ENCODE results near the gene SRGAP1. TPM values are rescaled to one million over a fixed set of nuclear protein-coding genes. Genes with fewer than 3 reads are reported as not detected.

SRGAP1 gene
- total and polyA plus RNA-seq, 2 of the 8 experiments (the other 6 are each of a cell fraction or from before 2014, with no cell fraction given) = 3.2 to 7.3 TPM

GRCh38 chr12:63823040-63823439, 21.5 kb upstream of the SRGAP1 start:
- Histone ChIP-seq H2BK20ac (ENCODE audit: low read length) (no peak overlapping the region), H2AK5ac (ENCODE audit: low read depth, low read length) (no peak overlapping the region), H2BK5ac (ENCODE audit: low read depth, low read length) (no peak overlapping the region), H2BK120ac (replicated peaks; ENCODE audit: low read depth, low read length) (no peak overlapping the region), H3K18ac (ENCODE audit: extremely low read depth, low read length) (no peak overlapping the region), H3K27ac (ENCODE audit: low read depth, low read length) (no peak overlapping the region), H3K4me2 (ENCODE audit: insufficient read depth in 1 of 2, low read depth in 2 of 2, low read length in 2 of 2) (no peak overlapping the region), H3K14ac (ENCODE audit: insufficient read length) (no peak overlapping the region), H3K4ac (replicated peaks; ENCODE audit: insufficient read length, low read depth, low read length) (no peak overlapping the region), H3K9me3 (ENCODE audit: insufficient read depth in 2 of 2, low read depth in 1 of 2, low read length in 1 of 2) (no peaks in the 10 kb centered on the region), H3K4me3 (ENCODE audit: extremely low read depth in 1 of 4, insufficient read depth in 2 of 4, low read depth in 3 of 4, low read length in 4 of 4) (no peak overlapping the region), H3K79me1 (ENCODE audit: low read depth, low read length) (no peaks in the 10 kb centered on the region), H3K27me3 (replicated peaks in 1 of 4; ENCODE audit: control insufficient read depth in 3 of 4, extremely low read depth in 1 of 4, insufficient read depth in 3 of 4, low read length in 3 of 4) (no peaks in the 10 kb centered on the region), H4K8ac (ENCODE audit: extremely low read depth, insufficient read depth, low read length) (no peak overlapping the region), H3K36me3 (ENCODE audit: control insufficient read depth in 2 of 4, insufficient read depth in 4 of 4, low read length in 3 of 4) (no peaks in the 10 kb centered on the region), H4K5ac (ENCODE audit: insufficient read length, low read depth, low read length) (no peak overlapping the region), H2BK15ac (ENCODE audit: low read length) (no peak overlapping the region), H3K56ac (replicated peaks; ENCODE audit: insufficient read length, low read depth, low read length) (no peak overlapping the region), H3K79me2 (ENCODE audit: control insufficient read depth in 1 of 2, insufficient read depth in 2 of 2, low read length in 2 of 2) (no peaks in the 10 kb centered on the region), H3K23ac (ENCODE audit: insufficient read length) (no peak overlapping the region), H4K91ac (replicated peaks; ENCODE audit: insufficient read length, low read length) (no peak overlapping the region), H2AFZ (ENCODE audit: low read length) (no peak overlapping the region), H3K9ac (replicated peaks in 1 of 4; ENCODE audit: extremely low read depth in 1 of 4, low read depth in 3 of 4, low read length in 3 of 4) (no peak overlapping the region), H3K23me2 (ENCODE audit: low read depth, low read length) (no peaks in the 10 kb centered on the region; the same call in 1 of the 2 replicates), H2BK12ac (ENCODE audit: low read depth, low read length) (no peak overlapping the region), H3K4me1 (replicated peaks in 1 of 4; ENCODE audit: control insufficient read depth in 3 of 4, insufficient read depth in 4 of 4, low read length in 3 of 4) (no peaks in the 10 kb centered on the region), H4K20me1 (replicated peaks in 1 of 2; ENCODE audit: control insufficient read depth in 1 of 2, insufficient read depth in 2 of 2, low read length in 2 of 2) (no peaks in the 10 kb centered on the region)
- POLR2A ChIA-PET (ENCODE audit: partially characterized antibody) = no interaction called here
- FAIRE-seq (no peak), DNase-seq (ENCODE audit: low read depth in 1 of 2, low spot score in 2 of 2) (no peak)
- CTCF ChIA-PET (ENCODE audit: partially characterized antibody) = interaction anchor here (0.9 to 2.1 kb wide), 7 partner anchors 11 to 723 kb away, joined by 3 to 9 read pairs (median 4); no protein-coding TSS in a partner anchor
- WGBS, 2 experiments (ENCODE audit: extremely low coverage in 1 of 2, insufficient coverage in 1 of 2, insufficient read length in 1 of 2, insufficient replicate concordance in 2 of 2, low coverage in 1 of 2, low lambda C conversion rate in 2 of 2, missing lambda C conversion rate in 1 of 2) = 84% methylated on average over 6 of the region's 6 CpGs; no CpG with 5 or more reads in 1 of the 2 experiments
- TF ChIP-seq RAD21 (IDR thresholded peaks at IDR 0.05 in 1 of 2, conservative IDR thresholded peaks at IDR 0.05 in 1 of 2; ENCODE audit: low read depth in 2 of 2, low read length in 2 of 2) = peak; percentile 12 to 46; a peak in 2 of 4 replicates
- TF ChIP-seq MAX (IDR thresholded peaks at IDR 0.05) = no peak
- no peak for TF ChIP-seq CTBP2 (IDR thresholded peaks at IDR 0.05; ENCODE audit: borderline replicate concordance, insufficient read depth, insufficient read length, low read length)
- no peak for TF ChIP-seq RFX5 (IDR thresholded peaks at IDR 0.05; ENCODE audit: borderline replicate concordance, low read depth, low read length)
- TF ChIP-seq BRCA1 (IDR thresholded peaks at IDR 0.05; ENCODE audit: low read depth, low read length) = no peak
- TF ChIP-seq CTCF (IDR thresholded peaks at IDR 0.05; ENCODE audit: control extremely low read depth in 1 of 3, insufficient read depth in 1 of 3, low read depth in 1 of 3, low read length in 3 of 3) = peak in 1 of 3 experiments; percentile 5; a peak in 1 of 4 replicates
- TF ChIP-seq MAFK (IDR thresholded peaks at IDR 0.05; ENCODE audit: low read depth, low read length) = no peak
- TF ChIP-seq TAF1 (IDR thresholded peaks at IDR 0.05; ENCODE audit: low read depth, low read length) = no peak
